HG03066 (cell line): ENCODE data around the gene KCNH2.

Source experiments
- ATAC-seq: cut with Tn5 transposase; IDR thresholded peaks from one replicate; pipeline ENCODE4 v1.9.1; 2021; ENCODE audit warnings: low read depth; ENCODE audit not compliant: unreplicated experiment

Gene KCNH2

GRCh38 chr7:150939052-150939451 lies 39.1 kb downstream of the KCNH2 start:
- no peak for ATAC-seq

GRCh38 chr7:150938566-150938965 lies 39.6 kb downstream of the KCNH2 start:
- no peak for ATAC-seq

DNA sequence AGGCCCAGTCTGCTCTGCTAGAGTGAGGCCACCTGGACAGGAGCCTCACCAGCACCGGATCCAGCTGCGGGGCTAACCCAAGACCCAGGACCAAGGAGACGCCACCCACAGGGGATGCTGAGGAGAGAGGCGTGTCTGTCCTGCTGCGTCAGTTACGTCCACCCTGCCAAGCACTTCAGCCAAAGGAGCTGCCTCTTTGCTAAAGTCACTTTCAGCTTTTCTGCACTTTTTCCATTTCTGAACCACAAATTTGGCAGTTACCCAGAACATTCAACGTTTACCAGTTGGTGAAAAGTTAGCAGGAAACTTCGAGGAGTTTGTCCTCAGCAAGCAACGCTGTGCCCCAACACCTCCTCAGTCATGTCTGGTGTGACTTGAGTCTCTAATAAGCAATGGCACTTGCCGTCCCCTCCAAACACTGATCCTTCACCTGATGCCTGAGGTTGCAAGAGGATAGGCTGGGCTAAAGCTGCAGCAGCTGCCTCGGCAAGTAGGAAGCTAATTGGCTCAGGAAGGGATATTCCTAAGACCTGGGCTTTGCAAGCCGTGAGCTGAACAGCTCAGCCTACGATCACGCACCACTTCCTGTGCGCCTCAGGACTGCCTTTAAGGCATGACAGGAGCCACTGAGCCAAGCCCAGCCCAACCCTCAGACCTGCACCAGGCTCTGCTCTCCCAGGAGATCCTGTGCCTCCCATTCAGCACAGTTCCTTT lies 40.1 kb downstream of the KCNH2 start:
- no peak for ATAC-seq

GRCh38 chr7:150936018-150936417 lies 42.1 kb downstream of the KCNH2 start:
- ATAC-seq: no peak

DNA sequence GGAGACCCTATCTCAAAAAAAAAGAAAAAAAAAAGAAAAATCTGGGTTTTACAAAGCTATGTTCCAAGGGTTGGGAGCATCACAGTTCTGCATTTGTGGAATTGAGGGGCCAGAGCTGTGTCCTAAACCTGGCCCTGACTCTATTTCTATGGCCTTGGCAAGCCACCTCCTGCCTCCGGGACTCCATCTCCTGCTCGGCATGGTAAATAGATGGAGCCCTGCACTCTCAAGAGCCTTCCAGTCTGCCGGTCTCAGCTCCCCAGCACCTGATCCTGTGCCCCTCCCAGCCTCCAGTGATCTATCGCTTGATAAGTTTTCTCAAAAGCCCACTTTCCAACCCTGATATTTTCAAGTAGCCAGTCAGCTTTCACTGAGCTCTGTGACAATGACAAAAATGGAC lies 43.0 kb downstream of the KCNH2 start:
- no peak for ATAC-seq

- ATAC-seq: no peak
Observed at GRCh38 chr7:150934045-150934766, 43.9 kb downstream of the KCNH2 start.

GRCh38 chr7:150931199-150931869 lies 46.8 kb downstream of the KCNH2 start:
- ATAC-seq: no peak

DNA sequence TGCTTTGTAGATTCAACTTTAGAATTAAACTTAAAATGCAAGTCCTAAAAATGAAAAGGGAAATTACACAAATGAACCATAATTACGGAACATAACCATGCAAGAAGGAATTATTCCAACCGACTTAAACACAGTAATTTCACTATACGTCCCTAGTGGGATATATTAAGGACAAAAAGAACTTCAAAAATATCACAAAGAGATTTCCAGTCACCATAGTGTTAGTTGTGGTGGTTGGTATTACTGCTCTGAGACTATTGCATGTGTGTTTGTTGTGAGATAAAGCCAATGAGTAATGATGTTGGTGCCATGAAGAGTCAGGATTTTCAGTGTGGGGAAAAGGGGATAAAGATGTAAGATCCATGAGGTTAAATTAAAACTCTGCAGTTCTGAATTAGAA lies 49.6 kb downstream of the KCNH2 start:
- no peak for ATAC-seq

- no peak for ATAC-seq
Observed at GRCh38 chr7:150927956-150928344, 50.2 kb downstream of the KCNH2 start.

- no peak for ATAC-seq
Observed at GRCh38 chr7:150927157-150927955, 50.8 kb downstream of the KCNH2 start.

DNA sequence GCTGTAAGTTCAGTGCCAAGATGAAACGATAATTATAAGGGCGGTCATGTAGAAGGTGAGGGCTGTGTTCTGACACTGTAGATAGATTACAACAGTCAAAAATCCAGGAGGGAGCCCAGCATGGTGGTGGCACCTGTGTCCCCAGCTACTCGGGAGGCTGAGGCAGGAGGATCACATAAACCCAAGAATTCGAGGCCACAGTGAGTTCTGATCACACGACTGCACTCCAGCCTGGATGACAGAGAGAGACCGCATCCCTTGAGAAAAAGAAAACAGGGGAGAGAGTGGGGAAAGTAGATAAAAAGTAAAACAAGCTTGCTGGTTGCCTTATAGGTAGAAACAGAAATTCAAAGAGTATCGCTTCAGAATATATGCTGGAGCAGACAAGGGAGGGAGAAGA lies 52.1 kb downstream of the KCNH2 start:
- ATAC-seq: no peak

- no peak for ATAC-seq
Observed at GRCh38 chr7:150924369-150924781, 53.7 kb downstream of the KCNH2 start.

DNA sequence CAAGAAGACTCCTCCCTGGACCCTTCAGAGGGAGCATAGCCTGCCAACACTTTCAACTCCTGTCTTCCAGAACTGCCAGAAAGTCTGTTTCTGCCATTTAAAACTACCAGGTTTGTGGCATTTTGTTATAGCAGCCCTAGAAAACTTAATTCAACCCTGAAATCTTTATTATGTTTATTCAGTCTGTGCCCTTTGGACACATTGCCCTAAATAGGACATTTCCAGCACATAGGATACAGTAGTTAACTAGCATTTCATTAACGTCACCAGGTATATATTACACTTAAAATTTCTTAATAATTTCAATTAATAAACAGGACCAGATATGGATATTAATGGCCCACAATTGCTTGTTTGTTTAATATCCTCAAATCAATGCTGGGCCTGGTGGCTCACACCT lies 54.3 kb downstream of the KCNH2 start:
- no peak for ATAC-seq

DNA sequence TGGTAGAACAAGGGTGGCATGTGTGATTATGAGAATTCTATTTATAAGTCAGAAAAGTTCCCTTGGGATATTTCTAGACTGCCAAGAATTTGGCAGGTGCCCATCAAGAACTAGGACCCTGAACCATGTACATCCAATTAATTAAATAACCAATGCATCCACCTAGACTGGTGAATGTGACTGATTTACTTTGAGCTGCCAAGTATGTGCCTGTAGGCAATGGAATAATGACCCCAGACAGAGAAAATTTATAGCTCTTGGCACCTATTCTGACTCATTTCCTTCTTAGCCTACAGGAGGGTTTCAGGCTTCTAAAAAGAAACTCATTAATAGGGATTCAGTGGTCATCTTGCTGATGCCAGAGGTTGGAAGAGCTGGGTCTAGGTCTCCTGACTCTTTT lies 54.9 kb downstream of the KCNH2 start:
- ATAC-seq: no peak

DNA sequence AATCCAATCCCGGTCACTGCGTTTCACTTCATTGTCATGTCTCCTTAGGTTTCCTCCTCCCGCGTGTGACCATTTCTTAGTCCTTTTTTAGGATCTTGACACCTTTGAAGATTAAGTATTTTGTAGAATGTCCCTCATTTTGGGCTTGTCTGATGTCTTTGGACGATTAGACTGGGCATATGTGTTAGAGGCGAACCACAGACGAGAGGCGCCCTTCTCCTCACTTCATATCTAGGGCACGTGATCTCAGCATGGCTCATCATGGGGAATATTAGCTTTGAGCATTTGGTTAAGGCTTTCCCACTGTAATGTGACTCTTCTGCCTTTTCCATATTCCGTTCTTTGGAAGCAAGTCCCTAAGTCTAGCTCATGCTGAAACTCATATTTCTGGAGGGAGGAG lies 59.0 kb downstream of the KCNH2 start:
- no peak for ATAC-seq

DNA sequence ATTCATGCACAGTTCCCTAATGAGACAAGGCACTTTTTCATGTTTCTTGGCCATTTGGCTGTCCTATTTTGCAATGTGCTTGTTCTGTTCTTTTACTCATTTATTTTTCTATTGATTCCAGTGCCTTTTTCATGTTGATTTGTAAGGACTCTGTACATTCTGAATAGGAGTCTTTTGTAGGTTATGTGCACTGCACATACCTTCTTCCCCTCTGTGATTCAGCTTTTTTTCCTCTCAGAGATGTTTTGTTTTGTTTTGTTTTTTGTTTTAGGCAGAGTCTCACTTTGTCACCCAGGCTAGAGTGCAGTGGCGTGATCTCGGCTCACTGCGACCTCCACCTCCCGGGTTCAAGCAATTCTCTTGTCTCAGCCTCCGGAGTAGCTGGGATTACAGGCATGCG lies 59.7 kb downstream of the KCNH2 start:
- ATAC-seq: no peak

GRCh38 chr7:150917969-150918368 lies 60.2 kb downstream of the KCNH2 start:
- ATAC-seq: no peak

DNA sequence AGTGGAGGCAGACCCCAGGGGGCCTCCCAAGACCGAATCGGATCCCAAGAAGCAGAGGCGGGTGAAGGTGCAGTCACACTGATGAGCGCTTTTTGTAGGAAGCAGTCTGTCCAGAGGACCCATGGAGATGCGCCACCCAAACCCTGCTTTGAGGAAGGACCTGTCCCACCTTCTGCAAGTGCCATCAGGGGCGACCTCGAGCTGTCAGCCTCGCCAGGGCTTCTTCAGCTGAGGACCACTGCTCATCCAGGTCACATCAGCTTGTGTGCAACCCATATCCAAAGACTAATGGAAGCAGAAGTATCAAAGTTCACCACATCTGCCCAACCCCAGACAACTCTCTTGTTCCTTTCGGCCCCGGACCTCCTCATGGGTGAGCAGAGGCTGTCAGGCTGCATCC lies 61.5 kb downstream of the KCNH2 start:
- ATAC-seq: no peak

DNA sequence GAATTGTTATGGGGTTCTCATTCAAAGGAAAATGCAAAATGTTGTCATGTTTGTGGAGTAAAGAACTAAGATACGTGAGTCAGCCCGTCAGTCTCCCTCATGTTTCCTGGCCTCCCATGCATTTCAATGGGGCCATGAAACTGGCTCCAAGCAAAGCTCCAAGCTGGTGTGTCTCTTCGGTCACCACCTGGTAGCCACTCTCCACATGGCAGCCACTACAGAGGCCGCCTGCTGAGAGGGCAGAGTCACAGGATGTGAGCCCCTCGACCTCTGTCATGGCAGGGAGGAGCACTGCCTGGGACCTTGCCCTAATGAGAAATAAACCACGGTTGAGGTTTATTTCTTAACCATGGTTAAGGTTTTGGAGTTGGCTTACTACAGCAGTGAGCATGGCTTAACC lies 63.2 kb downstream of the KCNH2 start:
- no peak for ATAC-seq

GRCh38 chr7:150914196-150914595 lies 63.9 kb downstream of the KCNH2 start:
- ATAC-seq: no peak

GRCh38 chr7:150912427-150912826 lies 65.7 kb downstream of the KCNH2 start:
- ATAC-seq: no peak
